Ishikawa (cell line): Measurements from ENCODE around the gene PPP1R3C.

ENCODE experiments used
- CEBPB ChIP-seq: IDR thresholded peaks from 2 replicates; pipeline ENCODE4 v1.6.1; 2012
- EGR1 ChIP-seq: IDR thresholded peaks from 2 replicates; pipeline ENCODE4 v1.6.1; 2012
- EP300 ChIP-seq: IDR thresholded peaks from 2 replicates; pipeline ENCODE4 v1.6.1; 2012; ENCODE audit warnings: borderline replicate concordance
- FOXM1 ChIP-seq: IDR thresholded peaks from 2 replicates; pipeline ENCODE4 v1.6.1; 2012; ENCODE audit warnings: low read depth, borderline replicate concordance
- RAD21 ChIP-seq: IDR thresholded peaks from 2 replicates; pipeline ENCODE4 v1.6.1; 2012; ENCODE audit warnings: low read depth
- TAF1 ChIP-seq: IDR thresholded peaks from 2 replicates; pipeline ENCODE4 v1.6.1; 2012; ENCODE audit warnings: low read depth, mild to moderate bottlenecking
- TEAD4 ChIP-seq: IDR thresholded peaks from 2 replicates; pipeline ENCODE4 v1.6.1; 2012
- YY1 ChIP-seq: IDR thresholded peaks from 2 replicates; pipeline ENCODE4 v1.6.1; 2012; ENCODE audit warnings: low read depth
- TF ChIP-seq, protein P1 (sequence below): IDR thresholded peaks from 2 replicates; pipeline ENCODE4 v1.6.1; 2012; ENCODE audit warnings: low read depth, mild to moderate bottlenecking
- TF ChIP-seq, protein P2 (sequence below): IDR thresholded peaks from 2 replicates; pipeline ENCODE4 v1.6.1; 2012
- TF ChIP-seq, protein P3 (sequence below): IDR thresholded peaks from 2 replicates; pipeline ENCODE4 v1.6.1; 2012

DNA sequence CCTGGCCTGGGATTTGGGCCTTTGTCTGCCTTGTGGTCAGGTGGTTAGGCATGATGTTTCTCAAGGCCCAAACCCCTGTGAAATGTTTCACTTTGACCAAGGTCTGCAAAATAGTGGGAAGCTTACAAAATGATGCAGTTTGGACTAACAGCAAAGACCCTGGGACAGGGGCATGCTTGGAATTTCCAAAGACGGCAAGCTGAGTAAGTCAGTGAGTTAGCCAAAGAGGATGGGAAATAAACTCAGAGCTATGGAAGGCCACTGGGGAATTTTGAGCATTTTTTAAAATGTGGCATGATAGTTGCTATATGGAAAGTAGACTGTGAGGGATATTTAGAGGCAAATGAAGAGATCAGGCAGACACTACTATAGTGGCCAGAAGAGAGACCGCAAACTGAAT is 31.6 kb upstream of the PPP1R3C start:
- no peak for TF ChIP-seq FOXM1
- TF ChIP-seq YY1 = no peak
- no peak for TF ChIP-seq EP300
- TF ChIP-seq, protein P1, sequence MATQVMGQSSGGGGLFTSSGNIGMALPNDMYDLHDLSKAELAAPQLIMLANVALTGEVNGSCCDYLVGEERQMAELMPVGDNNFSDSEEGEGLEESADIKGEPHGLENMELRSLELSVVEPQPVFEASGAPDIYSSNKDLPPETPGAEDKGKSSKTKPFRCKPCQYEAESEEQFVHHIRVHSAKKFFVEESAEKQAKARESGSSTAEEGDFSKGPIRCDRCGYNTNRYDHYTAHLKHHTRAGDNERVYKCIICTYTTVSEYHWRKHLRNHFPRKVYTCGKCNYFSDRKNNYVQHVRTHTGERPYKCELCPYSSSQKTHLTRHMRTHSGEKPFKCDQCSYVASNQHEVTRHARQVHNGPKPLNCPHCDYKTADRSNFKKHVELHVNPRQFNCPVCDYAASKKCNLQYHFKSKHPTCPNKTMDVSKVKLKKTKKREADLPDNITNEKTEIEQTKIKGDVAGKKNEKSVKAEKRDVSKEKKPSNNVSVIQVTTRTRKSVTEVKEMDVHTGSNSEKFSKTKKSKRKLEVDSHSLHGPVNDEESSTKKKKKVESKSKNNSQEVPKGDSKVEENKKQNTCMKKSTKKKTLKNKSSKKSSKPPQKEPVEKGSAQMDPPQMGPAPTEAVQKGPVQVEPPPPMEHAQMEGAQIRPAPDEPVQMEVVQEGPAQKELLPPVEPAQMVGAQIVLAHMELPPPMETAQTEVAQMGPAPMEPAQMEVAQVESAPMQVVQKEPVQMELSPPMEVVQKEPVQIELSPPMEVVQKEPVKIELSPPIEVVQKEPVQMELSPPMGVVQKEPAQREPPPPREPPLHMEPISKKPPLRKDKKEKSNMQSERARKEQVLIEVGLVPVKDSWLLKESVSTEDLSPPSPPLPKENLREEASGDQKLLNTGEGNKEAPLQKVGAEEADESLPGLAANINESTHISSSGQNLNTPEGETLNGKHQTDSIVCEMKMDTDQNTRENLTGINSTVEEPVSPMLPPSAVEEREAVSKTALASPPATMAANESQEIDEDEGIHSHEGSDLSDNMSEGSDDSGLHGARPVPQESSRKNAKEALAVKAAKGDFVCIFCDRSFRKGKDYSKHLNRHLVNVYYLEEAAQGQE = no peak
- TF ChIP-seq EGR1 = no peak
- TF ChIP-seq RAD21 = no peak
- no peak for TF ChIP-seq TEAD4
- TF ChIP-seq CEBPB = no peak
- TF ChIP-seq TAF1 = no peak
- TF ChIP-seq, protein P2, sequence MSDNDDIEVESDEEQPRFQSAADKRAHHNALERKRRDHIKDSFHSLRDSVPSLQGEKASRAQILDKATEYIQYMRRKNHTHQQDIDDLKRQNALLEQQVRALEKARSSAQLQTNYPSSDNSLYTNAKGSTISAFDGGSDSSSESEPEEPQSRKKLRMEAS = no peak
- TF ChIP-seq, protein P3, sequence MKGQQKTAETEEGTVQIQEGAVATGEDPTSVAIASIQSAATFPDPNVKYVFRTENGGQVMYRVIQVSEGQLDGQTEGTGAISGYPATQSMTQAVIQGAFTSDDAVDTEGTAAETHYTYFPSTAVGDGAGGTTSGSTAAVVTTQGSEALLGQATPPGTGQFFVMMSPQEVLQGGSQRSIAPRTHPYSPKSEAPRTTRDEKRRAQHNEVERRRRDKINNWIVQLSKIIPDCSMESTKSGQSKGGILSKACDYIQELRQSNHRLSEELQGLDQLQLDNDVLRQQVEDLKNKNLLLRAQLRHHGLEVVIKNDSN = no peak
